GM23248 (cell line): ENCODE results near the gene ARHGAP23. TPM values are rescaled to one million over a fixed set of nuclear protein-coding genes. Genes with fewer than 3 reads are reported as not detected.

Experiments used
- DNase-seq: peaks from one replicate; pipeline ENCODE4 v3.0.0-alpha.2; 2015
- H2AFZ ChIP-seq: fragments of 200-600 bp; sonication (generic); 2 replicates; pipeline ENCODE4 v1.6.1; 2016; ENCODE audit warnings: antibody characterized with exemption
- H3F3A ChIP-seq: fragments of 200-600 bp; sonication (generic); 2 replicates; pipeline ENCODE4 v1.6.1; 2016; ENCODE audit warnings: mild to moderate bottlenecking, antibody characterized with exemption, mixed run types; ENCODE audit not compliant: insufficient read depth
- H3K27ac ChIP-seq: fragments of 200-600 bp; sonication (generic); 2 replicates; pipeline ENCODE4 v1.5.1; 2016; ENCODE audit warnings: mild to moderate bottlenecking
- H3K27me3 ChIP-seq: fragments of 200-600 bp; sonication (generic); replicated peaks from 2 replicates; pipeline ENCODE4 v1.6.1; 2016; ENCODE audit warnings: mild to moderate bottlenecking; ENCODE audit not compliant: insufficient read depth
- H3K36me3 ChIP-seq: fragments of 200-600 bp; sonication (generic); 2 replicates; pipeline ENCODE4 v1.6.1; 2016; ENCODE audit warnings: low read depth, mild to moderate bottlenecking
- H3K4me1 ChIP-seq: fragments of 200-600 bp; sonication (generic); 2 replicates; pipeline ENCODE4 v1.6.1; 2016; ENCODE audit warnings: mild to moderate bottlenecking; ENCODE audit not compliant: insufficient read depth
- H3K4me2 ChIP-seq: fragments of 200-600 bp; sonication (generic); one replicate; pipeline ENCODE4 v1.6.1; 2016; ENCODE audit warnings: mild to moderate bottlenecking; ENCODE audit not compliant: unreplicated experiment
- H3K4me3 ChIP-seq: fragments of 200-600 bp; sonication (generic); 2 replicates; pipeline ENCODE4 v1.5.1; 2016; ENCODE audit warnings: mild to moderate bottlenecking
- H3K79me2 ChIP-seq: fragments of 200-600 bp; sonication (generic); 2 replicates; pipeline ENCODE4 v1.6.1; 2016; ENCODE audit warnings: mild to moderate bottlenecking; ENCODE audit not compliant: insufficient read depth
- H3K9ac ChIP-seq: fragments of 200-600 bp; sonication (generic); 2 replicates; pipeline ENCODE4 v1.6.1; 2016; ENCODE audit warnings: mild to moderate bottlenecking
- H3K9me2 ChIP-seq: fragments of 200-600 bp; sonication (generic); 2 replicates; pipeline ENCODE4 v1.6.1; 2016; ENCODE audit warnings: mixed run types, mild to moderate bottlenecking, moderate library complexity; ENCODE audit not compliant: insufficient read depth
- H3K9me3 ChIP-seq: fragments of 200-600 bp; sonication (generic); one replicate; pipeline ENCODE4 v1.6.1; 2017; ENCODE audit warnings: low read depth
- H4K20me1 ChIP-seq: fragments of 200-600 bp; sonication (generic); 2 replicates; pipeline ENCODE4 v1.6.0; 2016; ENCODE audit not compliant: insufficient read depth
- EZH2 ChIP-seq: fragments of 200-600 bp; sonication (generic); IDR thresholded peaks from 2 replicates; pipeline ENCODE4 v1.6.1; 2018; ENCODE audit warnings: antibody characterized with exemption, mild to moderate bottlenecking; ENCODE audit not compliant: insufficient read depth, poor library complexity, severe bottlenecking
- EZH2phosphoT487 ChIP-seq: fragments of 200-600 bp; sonication (generic); IDR thresholded peaks from 2 replicates; pipeline ENCODE4 v1.6.1; 2018; ENCODE audit warnings: antibody characterized with exemption, moderate library complexity, mild to moderate bottlenecking, low read depth; ENCODE audit not compliant: insufficient read depth
- WGBS, 2 experiments: methylation state at CpG; one replicate each; pipeline ENCODE4 v1.1.6; 2015 to 2017; ENCODE audit warnings: low lambda C conversion rate in 2 of 2, low coverage in 1 of 2; ENCODE audit errors: missing lambda C conversion rate in 2 of 2; 5-methylcytosine and 5-hydroxymethylcytosine counted together
- in situ Hi-C: fragments of 300-500 bp; cut with MboI; formaldehyde crosslinking; loops from 2 replicates; pipeline ENCODE4 v1.15.0; 2020
- polyA plus RNA-seq: library from polyadenylated mRNA; unstranded; fragments of >200 nt; fragmentation: Nextera tagmentation; extraction: Ambion mirVana; gene quantifications from 2 replicates; pipeline ENCODE4 v1.2.1, GENCODE V29; 2016
- total RNA-seq: library from RNA; depleted of rRNA; stranded (reverse); fragments of >200 nt; shearing (Covaris generic); gene quantifications from 2 replicates; pipeline ENCODE4 v1.2.3, GENCODE V29; 2014

The ARHGAP23 gene
- total and polyA plus RNA-seq, 2 experiments from 2014 or later = 6.6 to 69.4 TPM

- Histone ChIP-seq H3K9me3 (no peaks in the 10 kb centered on the region), H4K20me1 (no peaks in the 10 kb centered on the region), H3K9ac (no peak overlapping the region), H3K36me3 (no peaks in the 10 kb centered on the region), H3K79me2 (no peaks in the 10 kb centered on the region), H3K9me2 (no peaks in the 10 kb centered on the region), H3K27ac (no peak overlapping the region), H3F3A (no peaks in the 10 kb centered on the region), H3K4me3 (no peak overlapping the region), H3K4me1 (no peaks in the 10 kb centered on the region), H3K4me2 (no peak overlapping the region), H3K27me3 (no peaks in the 10 kb centered on the region), H2AFZ (no peak overlapping the region)
- WGBS, 2 experiments = 82 to 90% methylated on average over 2 to 5 of the region's 7 CpGs
- TF ChIP-seq EZH2 (no peak), EZH2phosphoT487 (no peak)
- in situ Hi-C loops = no loop called here
- no peak for DNase-seq
These were observed 116.6 kb downstream of the ARHGAP23 start for GRCh38 chr17:38544839-38545209.

GRCh38 chr17:38545531-38546225 lies 117.4 kb downstream of the ARHGAP23 start:
- no peaks in the 10 kb centered on the region for H3K4me1 ChIP-seq
- H3K9me3 ChIP-seq = no peaks in the 10 kb centered on the region

GRCh38 chr17:38546396-38546795 lies 118.1 kb downstream of the ARHGAP23 start:
- Histone ChIP-seq H3K9ac (no peak overlapping the region), H3K36me3 (no peaks in the 10 kb centered on the region), H3K9me3 (no peaks in the 10 kb centered on the region), H4K20me1 (no peaks in the 10 kb centered on the region), H3K4me3 (no peak overlapping the region), H3K79me2 (no peaks in the 10 kb centered on the region), H3F3A (no peaks in the 10 kb centered on the region), H3K27me3 (no peaks in the 10 kb centered on the region), H3K9me2 (no peaks in the 10 kb centered on the region), H3K27ac (no peak overlapping the region), H3K4me1 (no peaks in the 10 kb centered on the region), H3K4me2 (no peak overlapping the region), H2AFZ (no peak overlapping the region)
- DNase-seq = no peak
- in situ Hi-C loops = no loop called here
- TF ChIP-seq EZH2phosphoT487 (no peak), EZH2 (no peak)
- WGBS, 2 experiments = 81 to 82% methylated on average over 11 of the region's 11 CpGs

More at GRCh38 chr17:38545531-38546225, 117.4 kb downstream of the ARHGAP23 start:
- Histone ChIP-seq H3K27ac (no peak overlapping the region), H3K9me2 (no peaks in the 10 kb centered on the region), H3K36me3 (no peaks in the 10 kb centered on the region), H4K20me1 (no peaks in the 10 kb centered on the region), H3K4me3 (no peak overlapping the region), H3K27me3 (no peaks in the 10 kb centered on the region), H2AFZ (no peak overlapping the region), H3F3A (no peaks in the 10 kb centered on the region), H3K9ac (no peak overlapping the region), H3K4me2 (no peak overlapping the region), H3K79me2 (no peaks in the 10 kb centered on the region)
- no peak for DNase-seq
- WGBS, 2 experiments = 63 to 73% methylated on average over 12 of the region's 12 CpGs
- TF ChIP-seq EZH2 (no peak), EZH2phosphoT487 (no peak)
- in situ Hi-C loops = no loop called here

GRCh38 chr17:38547444-38547843 lies 119.2 kb downstream of the ARHGAP23 start:
- H3K9ac ChIP-seq = no peak overlapping the region
- no peaks in the 10 kb centered on the region for H3K9me3 ChIP-seq
- no peaks in the 10 kb centered on the region for H3F3A ChIP-seq
- no peak overlapping the region for H2AFZ ChIP-seq
- TF ChIP-seq EZH2phosphoT487 (no peak), EZH2 (no peak)
- H3K36me3 ChIP-seq = no peaks in the 10 kb centered on the region
- 82 to 86% methylated on average over 9 to 12 of the region's 12 CpGs for WGBS, 2 experiments
- H3K27ac ChIP-seq = no peak overlapping the region
- no peaks in the 10 kb centered on the region for H3K4me1 ChIP-seq
- H3K4me2 ChIP-seq = no peak overlapping the region
- H4K20me1 ChIP-seq = no peaks in the 10 kb centered on the region
- no peak for DNase-seq
- no peaks in the 10 kb centered on the region for H3K9me2 ChIP-seq
- in situ Hi-C loops = no loop called here
- H3K79me2 ChIP-seq = no peaks in the 10 kb centered on the region
- no peak overlapping the region for H3K4me3 ChIP-seq
- no peaks in the 10 kb centered on the region for H3K27me3 ChIP-seq
